ENCODE measurements around the gene STX3. TPM values are rescaled to one million over a fixed set of nuclear protein-coding genes. Genes with fewer than 3 reads are reported as not detected.

STX3 gene
- total and polyA plus RNA-seq, 2 donors (not counting 3 experiments of a cell fraction or from before 2014, with no cell fraction given): 40.3 to 49.7 TPM

DNA sequence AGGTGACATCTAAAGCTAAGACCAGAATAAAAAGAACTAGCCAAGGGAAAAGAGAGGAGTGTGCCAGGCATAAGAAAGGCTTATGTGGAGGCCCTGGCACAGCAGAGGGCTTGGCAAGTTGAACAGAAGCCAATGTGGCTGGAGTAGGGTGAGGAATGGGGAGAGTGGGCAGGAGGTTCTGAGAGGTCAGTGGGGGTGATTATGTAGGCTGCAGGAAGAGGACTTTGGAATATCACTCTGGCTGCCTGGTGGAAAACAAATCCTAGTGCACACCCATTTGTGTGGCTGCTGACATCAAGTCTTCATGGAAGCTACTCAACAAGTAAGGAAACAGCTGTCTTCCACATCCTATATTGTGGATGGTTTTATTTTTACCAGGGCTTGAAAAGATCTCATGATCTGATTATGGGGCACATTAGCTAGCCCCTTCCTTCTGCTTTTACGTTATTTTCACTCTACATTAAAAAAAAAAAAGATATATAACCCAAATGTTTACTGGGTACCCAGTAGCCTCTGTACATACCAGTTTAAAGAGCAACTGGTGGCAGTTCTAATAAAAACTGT, 52.0 kb downstream of the STX3 start:
- H3K4me2 ChIP-seq (ENCODE audit: insufficient read depth, low read length): no peak overlapping the region
- dilution Hi-C loops (cut with MboI; ENCODE audit: extremely low pct_ligation_motif_present, low sequenced_read_pairs) (no loop called here), intact Hi-C loops (cut with micrococcal nuclease) (no loop called here)
- H3K9ac ChIP-seq (replicated peaks; ENCODE audit: extremely low read depth, insufficient read depth, low read length): no peak overlapping the region
- H3K4me1 ChIP-seq (ENCODE audit: control insufficient read depth, extremely low read depth, insufficient read depth, low read length): peaks cover 10% of the 10 kb centered on the region
- FAIRE-seq (no peak), DNase-seq (ENCODE audit: low read depth, low spot score) (peak; percentile 64)
- POLR2A ChIA-PET: no interaction called here
- H3K27ac ChIP-seq (ENCODE audit: insufficient read depth, low read depth, low read length): no peak overlapping the region
- H3K79me2 ChIP-seq (ENCODE audit: control insufficient read depth, insufficient read depth, low read length): peaks cover 8% of the 10 kb centered on the region
- no peak overlapping the region for H3K4me3 ChIP-seq (replicated peaks in 1 of 3; ENCODE audit: insufficient read depth in 1 of 3, low read depth in 1 of 3, low read length in 3 of 3)
- BruUV-seq (replicated peaks): no TSS peak
- H4K20me1 ChIP-seq (replicated peaks; ENCODE audit: control insufficient read depth, extremely low read depth, insufficient read depth, low read length): no peaks in the 10 kb centered on the region
- no peaks in the 10 kb centered on the region for H3K9me1 ChIP-seq (replicated peaks; ENCODE audit: control insufficient read depth, extremely low read depth, insufficient read depth, low read length)
- H3K27me3 ChIP-seq (ENCODE audit: control insufficient read depth in 2 of 2, insufficient read depth in 2 of 2, low read length in 2 of 2): no peaks in the 10 kb centered on the region
- H2AFZ ChIP-seq (ENCODE audit: low read depth, low read length): no peak overlapping the region
- CTCF ChIA-PET: interaction anchor here (4.6 to 5.1 kb wide), 2 partner anchors 53 to 112 kb away, joined by 29 to 32 read pairs; partner anchors contain the start of gene STX3
- H3K36me3 ChIP-seq (ENCODE audit: control insufficient read depth in 2 of 2, extremely low read depth in 1 of 2, insufficient read depth in 2 of 2, low read length in 2 of 2): peaks cover 17 to 18% of the 10 kb centered on the region in 2 experiments
- TF ChIP-seq, protein P1, sequence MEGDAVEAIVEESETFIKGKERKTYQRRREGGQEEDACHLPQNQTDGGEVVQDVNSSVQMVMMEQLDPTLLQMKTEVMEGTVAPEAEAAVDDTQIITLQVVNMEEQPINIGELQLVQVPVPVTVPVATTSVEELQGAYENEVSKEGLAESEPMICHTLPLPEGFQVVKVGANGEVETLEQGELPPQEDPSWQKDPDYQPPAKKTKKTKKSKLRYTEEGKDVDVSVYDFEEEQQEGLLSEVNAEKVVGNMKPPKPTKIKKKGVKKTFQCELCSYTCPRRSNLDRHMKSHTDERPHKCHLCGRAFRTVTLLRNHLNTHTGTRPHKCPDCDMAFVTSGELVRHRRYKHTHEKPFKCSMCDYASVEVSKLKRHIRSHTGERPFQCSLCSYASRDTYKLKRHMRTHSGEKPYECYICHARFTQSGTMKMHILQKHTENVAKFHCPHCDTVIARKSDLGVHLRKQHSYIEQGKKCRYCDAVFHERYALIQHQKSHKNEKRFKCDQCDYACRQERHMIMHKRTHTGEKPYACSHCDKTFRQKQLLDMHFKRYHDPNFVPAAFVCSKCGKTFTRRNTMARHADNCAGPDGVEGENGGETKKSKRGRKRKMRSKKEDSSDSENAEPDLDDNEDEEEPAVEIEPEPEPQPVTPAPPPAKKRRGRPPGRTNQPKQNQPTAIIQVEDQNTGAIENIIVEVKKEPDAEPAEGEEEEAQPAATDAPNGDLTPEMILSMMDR (IDR thresholded peaks at IDR 0.05; ENCODE audit: extremely low read depth in 1 of 2, insufficient read depth in 1 of 2, low read depth in 1 of 2, low read length in 2 of 2): no peak
- TF ChIP-seq POLR2AphosphoS5 (IDR thresholded peaks at IDR 0.05; ENCODE audit: insufficient read depth, low read depth, low read length): peak; percentile 18
- no peaks in the 10 kb centered on the region for H3K9me3 ChIP-seq (replicated peaks; ENCODE audit: control insufficient read depth, insufficient read depth, low read length)

DNA sequence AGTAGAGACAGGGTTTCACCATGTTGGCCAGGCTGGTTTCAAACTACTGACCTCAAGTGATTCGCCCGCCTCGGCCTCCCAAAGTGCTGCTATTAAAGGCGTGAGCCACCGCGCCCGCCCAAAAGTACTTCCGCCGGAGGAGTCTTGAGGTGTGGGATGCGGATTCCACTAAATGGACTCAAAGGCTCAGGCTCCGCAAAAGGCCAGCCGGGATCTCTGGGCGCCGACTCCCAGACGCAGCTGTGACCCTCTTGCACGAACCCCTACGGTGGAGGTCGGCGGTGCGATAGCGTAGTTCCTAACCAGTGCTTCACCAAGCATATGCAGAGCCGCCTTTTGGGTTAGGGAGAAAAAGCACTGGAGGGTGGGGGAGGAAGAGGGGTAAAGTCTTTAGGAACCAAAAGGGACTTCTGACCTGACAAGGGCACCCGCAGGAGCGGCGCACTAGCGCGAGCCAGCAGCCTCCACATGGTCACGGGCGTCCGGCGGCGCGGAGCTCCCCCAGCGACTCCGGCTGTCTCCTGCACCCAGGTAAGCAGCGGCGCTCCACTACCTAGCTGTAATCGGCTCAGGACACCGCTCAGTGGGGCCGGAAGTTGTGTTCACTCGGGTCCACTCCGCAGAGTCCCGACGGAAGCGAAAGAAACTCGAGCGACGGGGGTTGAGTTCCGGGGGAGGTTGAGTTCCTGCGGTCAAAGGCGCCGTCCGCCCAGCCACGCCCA, 55.2 kb downstream of the STX3 start, which contains the start of gene MRPL16:
Gene MRPL16 (minus strand): TSS at position 590 of the 722 bp plus-strand sequence. CDS start 120 bp downstream, at position 470.
- Histone ChIP-seq H3K9me3 (replicated peaks; ENCODE audit: control insufficient read depth, insufficient read depth, low read length) (no peaks in the 10 kb centered on the region), H2AFZ (ENCODE audit: low read depth, low read length) (peak within 1 kb of the TSS; percentile 81), H3K9me1 (replicated peaks; ENCODE audit: control insufficient read depth, extremely low read depth, insufficient read depth, low read length) (no peaks in the 10 kb centered on the region), H3K4me3 (replicated peaks in 1 of 3; ENCODE audit: insufficient read depth in 1 of 3, low read depth in 1 of 3, low read length in 3 of 3) (peak within 1 kb of the TSS; percentile 69 to 79 (median 74)), H3K79me2 (ENCODE audit: control insufficient read depth, insufficient read depth, low read length) (peaks cover 8% of the 10 kb centered on the region), H3K4me1 (ENCODE audit: control insufficient read depth, extremely low read depth, insufficient read depth, low read length) (peaks cover 6% of the 10 kb centered on the region), H3K27ac (ENCODE audit: insufficient read depth, low read depth, low read length) (peak within 1 kb of the TSS; percentile 59), H3K27me3 (ENCODE audit: control insufficient read depth in 2 of 2, insufficient read depth in 2 of 2, low read length in 2 of 2) (no peaks in the 10 kb centered on the region), H3K9ac (replicated peaks; ENCODE audit: extremely low read depth, insufficient read depth, low read length) (peak within 1 kb of the TSS; percentile 86), H4K20me1 (replicated peaks; ENCODE audit: control insufficient read depth, extremely low read depth, insufficient read depth, low read length) (no peaks in the 10 kb centered on the region), H3K36me3 (ENCODE audit: control insufficient read depth in 2 of 2, extremely low read depth in 1 of 2, insufficient read depth in 2 of 2, low read length in 2 of 2) (peaks cover 4 to 9% of the 10 kb centered on the region in 2 experiments), H3K4me2 (ENCODE audit: insufficient read depth, low read length) (peak within 1 kb of the TSS; percentile 61)
- ChIA-PET CTCF (interaction anchor here (0.8 to 5.1 kb wide), 7 partner anchors 12 to 441 kb away, joined by 3 to 32 read pairs (median 4); partner anchors contain the start of gene STX3), POLR2A (interaction anchor here (1.2 kb wide), 1 partner anchor 8 kb away, joined by 3 read pairs; no protein-coding TSS in a partner anchor)
- TF ChIP-seq, protein P1 (IDR thresholded peaks at IDR 0.05; ENCODE audit: extremely low read depth in 1 of 2, insufficient read depth in 1 of 2, low read depth in 1 of 2, low read length in 2 of 2): no peak
- TF ChIP-seq POLR2AphosphoS5 (IDR thresholded peaks at IDR 0.05; ENCODE audit: insufficient read depth, low read depth, low read length) (peak; percentile 94), POLR2A (IDR thresholded peaks at IDR 0.05; ENCODE audit: low read depth, low read length) (peak; percentile 76)
- FAIRE-seq: peak; percentile 70
- peak; percentile 76 for DNase-seq (ENCODE audit: low read depth, low spot score)
- intact Hi-C loops (cut with micrococcal nuclease) (loop anchor here (2.0 kb wide), 1 partner anchor 56 kb away; the partner anchor contains the start of gene STX3), dilution Hi-C loops (cut with MboI; ENCODE audit: extremely low pct_ligation_motif_present, low sequenced_read_pairs) (no loop called here)
- TSS peak; percentile 45 for BruUV-seq (replicated peaks)
